GM18502 (cell line): ENCODE results near the gene TLCD3B.
A peak's percentile ranks its signal among the peaks of the same experiment; 100 is the strongest.

Source experiments
- ATAC-seq: cut with Tn5 transposase; IDR thresholded peaks from one replicate; pipeline ENCODE4 v1.9.1; 2021; ENCODE audit warnings: mild to moderate bottlenecking; ENCODE audit not compliant: unreplicated experiment, poor library complexity

The TLCD3B gene

DNA sequence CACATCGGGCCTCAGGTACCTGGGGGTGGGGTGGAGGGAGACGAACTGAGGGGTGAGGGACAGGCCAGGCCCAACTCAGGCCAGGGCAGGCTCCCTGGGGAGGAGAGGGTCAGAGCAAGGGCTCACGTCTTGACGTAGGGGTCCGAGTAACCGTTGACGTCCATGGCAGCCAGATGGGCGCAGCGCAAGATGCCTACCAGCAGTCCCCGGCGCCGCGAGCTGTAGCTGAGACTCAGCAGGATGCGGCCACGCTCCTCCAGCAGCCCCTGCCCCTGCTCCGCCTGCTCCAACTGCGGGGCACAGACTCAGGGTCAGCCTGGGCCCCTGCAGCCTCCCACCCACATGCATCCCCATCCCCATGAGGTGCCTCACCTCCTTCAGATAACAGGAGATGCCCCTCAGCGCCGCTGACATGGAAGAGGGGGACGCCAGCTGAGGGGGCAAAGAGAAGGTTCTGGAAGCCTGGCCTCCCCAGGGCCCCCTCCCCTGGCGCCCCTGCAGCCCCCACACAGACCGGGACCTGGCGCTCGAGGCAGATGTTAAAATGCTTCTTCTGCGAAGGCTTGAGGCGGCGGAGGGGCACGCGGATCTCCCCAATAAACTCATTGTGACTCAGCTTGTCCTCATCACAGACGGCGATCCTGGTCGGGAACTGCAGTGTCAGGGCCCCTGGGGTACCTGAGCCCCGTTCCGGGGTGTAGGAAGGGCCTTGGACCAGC lies 24.3 kb downstream of the TLCD3B start:
- no peak for ATAC-seq

DNA sequence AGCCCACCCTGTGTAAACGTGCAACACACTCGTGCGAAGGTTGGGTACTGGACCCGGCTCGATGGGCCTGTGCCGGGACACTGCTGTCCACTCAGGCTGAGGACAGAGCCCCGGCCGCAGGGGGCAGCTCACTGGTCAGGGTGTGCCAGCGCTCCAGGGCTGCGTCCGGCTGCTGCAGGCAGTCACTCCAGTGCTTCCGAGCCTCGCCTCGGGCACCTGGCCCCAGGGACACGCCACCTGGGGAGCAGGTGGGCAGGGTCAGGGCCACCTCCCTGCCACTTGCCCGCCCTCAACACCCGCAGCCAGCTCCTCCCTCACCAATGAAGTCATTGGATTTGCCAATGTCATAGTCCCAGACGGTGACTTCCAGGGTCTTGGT lies 25.0 kb downstream of the TLCD3B start:
- no peak for ATAC-seq

DNA sequence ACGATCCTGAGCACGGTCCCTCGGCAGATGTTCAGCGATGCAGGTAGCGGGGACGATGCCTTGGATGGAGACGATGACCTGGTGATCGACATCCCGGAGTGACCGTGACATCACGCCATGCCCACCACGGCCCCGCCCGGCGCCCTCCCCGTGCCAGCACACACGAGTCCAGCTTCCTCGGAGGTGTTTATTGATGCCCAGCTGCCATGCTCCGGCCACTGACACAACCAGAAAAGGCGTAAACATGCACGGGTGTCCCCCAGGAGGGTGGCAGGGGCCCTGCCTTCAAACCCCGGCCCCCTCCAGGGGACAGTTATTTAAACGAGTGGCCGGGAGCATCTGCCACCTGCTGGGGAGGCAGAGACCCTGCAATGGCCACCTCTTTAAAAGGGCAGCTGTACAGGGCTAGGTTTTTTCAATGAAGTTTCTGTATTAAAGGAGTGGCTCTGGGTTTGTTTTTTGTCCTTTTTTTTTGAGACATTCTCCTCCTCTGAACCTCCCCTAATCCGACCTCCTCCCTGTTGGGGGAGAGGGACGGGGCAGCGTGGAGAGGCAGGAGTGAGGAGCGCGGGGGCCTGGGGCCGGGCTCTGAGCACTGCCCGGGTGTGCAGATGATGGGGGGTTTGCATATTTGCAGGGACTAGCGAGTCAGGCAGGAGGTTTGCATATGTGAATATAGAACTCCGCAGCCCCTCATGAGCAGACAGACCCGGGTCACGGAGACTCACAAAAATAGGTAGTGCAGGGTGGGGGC lies 25.6 kb downstream of the TLCD3B start:
- ATAC-seq = no peak

DNA sequence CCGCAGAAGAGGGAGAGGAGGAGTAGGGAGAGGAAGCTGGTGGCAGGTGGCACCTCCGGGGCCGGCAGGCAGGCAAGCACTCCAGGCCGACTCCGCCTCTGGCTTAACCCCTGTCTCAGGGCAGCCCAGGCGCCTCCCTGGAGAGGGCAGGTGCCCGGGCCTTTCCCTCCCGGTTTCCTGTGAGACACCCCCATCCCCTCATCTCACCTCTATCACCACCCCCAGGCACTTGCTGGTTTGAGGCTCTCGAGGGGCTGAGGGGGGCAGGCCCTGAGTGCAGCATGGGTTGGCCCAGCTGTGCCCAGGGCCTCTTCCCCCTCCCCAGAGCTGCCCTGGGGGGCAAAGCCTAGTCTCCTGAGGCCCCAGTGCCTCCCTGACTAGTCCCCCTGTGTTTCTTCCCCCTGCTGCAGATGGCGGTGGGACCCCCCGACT lies 26.2 kb downstream of the TLCD3B start:
- no peak for ATAC-seq

DNA sequence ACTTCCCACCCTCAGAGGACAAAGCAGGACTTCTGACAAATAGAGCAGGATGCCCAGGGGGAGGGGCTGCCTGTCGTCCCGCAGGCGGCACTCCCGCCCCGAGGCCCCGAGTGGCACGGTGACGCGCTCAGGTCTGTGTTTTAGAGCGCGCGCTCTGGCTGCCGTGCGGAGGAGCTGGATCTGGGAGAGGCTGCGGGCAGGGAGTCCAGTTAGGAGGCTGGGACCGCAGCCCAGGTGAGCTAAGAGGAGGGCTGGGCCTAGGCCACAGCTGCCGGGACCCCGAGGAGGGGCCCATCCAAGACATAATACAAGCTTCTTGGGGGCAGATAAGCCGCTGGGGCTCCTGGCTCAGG lies 26.7 kb downstream of the TLCD3B start:
- no peak for ATAC-seq

DNA sequence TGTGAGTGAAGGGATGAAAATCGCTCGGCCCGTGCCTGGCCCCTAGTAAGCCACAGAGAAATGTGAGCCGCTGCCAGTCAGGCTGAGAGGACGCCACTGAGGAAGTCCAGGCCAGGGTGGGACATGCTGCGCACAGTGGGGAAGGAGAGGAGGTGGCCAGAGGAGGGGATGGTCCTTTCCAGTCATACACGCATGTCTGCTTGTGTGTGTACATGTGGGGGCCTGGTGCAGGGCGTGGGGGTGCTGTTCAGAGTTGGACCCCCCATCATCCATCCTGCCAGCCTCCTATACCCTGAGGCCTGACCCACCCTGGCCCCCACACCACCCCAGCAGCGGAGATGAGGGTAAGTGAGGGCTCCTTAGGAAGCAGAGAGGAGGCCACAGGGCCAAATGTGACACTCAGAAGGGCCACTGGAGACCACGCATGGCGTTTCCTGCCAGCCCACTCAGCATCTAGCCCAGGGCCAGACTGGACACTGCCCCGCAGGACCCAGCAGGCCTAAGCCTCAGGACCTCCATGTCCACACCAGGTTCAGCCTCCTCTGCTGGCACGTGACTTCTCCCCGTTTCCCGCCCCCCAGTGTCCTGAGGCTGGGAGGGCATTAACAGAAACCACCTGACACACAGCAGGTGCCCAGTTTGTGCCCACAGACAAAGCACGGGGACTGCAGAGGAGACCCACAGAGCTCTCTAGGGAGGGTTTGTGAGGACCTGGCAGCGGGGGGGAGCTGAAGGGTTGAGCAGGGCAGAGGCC lies 27.2 kb downstream of the TLCD3B start:
- ATAC-seq = no peak

DNA sequence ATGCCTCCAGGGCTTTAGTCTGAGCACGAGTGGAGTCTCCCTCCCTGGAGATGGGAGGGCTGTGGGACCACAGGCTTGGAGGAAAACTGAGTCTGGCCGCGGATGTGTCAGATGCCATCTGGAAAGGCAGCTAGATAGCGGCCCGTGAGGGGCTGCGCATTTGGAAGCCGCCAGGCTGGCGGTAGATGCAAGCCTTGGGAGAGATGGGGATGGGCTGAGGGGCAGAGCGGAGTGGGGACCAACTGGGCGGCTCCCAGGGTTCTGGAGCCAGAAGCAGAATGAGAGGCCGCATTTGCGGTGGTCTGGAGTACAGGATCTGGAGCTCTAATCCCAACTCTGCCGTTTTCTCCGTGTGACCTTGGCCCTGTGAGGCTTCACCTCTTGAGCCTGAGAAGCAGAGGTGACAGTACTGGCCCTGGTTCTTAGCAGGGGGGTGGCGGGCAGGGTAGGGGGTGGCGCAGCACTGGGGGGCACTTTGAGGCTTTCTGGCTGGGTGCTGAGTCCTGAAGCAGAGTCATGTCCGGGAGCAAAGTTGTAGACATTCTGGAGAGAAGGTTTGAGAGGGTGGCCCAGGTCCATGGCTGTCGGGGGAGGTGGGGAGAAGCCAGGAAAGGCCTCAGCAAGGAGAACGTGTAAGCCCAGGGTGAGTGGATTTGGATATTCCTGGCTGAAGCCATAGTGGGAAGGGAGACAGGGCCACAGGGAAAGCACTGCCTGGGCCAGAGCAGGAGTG lies 28.3 kb downstream of the TLCD3B start:
- no peak for ATAC-seq

DNA sequence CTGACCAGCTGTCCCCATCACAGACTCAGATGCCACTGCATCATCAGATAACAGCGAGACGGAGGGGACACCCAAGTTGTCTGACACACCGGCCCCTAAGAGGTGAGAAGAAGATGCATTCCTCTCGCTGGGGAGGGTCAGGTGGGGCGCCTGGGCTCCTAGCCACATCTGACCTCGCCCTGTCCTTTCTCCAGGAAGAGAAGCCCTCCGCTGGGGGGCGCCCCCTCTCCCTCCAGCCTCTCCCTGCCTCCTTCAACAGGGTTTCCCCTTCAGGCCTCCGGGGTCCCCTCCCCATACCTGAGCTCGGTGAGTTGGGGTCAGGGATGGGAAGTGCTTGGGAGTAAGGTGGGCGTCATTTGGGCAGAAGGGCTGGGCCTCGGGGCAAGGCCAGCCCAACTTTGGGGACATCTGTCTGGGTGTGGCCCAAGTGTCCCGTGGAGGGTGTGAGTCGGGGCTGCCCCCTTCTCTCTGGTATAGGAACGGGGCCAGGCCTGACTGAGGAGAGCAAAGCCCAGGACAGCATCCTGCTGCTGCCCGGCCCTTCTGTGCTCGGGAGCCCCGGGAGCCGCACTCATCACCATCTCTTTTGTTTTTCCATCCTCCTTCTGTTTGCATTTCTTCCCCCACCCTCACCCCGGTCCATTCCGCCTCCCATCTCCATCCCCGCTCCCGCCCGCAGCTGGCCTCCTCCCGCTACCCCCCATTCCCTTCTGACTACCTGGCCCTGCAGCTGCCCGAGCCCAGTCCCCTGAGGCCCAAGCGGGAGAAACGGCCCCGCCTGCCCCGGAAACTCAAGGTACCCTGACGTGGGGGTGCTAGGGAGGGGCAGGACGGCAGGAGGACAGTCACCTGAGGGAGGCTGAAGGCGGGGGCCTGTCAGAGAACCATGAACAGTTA lies 30.1 kb downstream of the TLCD3B start:
- no peak for ATAC-seq

DNA sequence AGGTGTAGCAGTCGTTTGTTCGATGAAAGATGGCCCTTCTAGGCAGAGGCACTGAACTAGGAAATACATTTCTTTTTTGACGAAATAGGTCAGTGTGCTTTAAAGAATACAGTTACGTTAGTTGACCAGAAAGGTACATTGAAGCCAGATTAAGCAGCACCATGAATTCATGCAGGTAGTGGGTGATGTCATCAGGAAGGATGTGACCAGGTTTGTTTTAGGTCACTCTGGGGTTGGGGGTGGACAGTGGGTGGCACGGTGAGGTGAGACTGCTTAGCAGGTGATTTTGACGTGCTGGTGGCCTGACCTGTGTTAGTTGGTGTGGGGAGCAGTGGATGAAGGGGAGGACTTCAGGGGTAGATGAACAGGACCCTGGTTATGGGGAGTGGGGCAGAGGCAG lies 31.5 kb downstream of the TLCD3B start:
- no peak for ATAC-seq

DNA sequence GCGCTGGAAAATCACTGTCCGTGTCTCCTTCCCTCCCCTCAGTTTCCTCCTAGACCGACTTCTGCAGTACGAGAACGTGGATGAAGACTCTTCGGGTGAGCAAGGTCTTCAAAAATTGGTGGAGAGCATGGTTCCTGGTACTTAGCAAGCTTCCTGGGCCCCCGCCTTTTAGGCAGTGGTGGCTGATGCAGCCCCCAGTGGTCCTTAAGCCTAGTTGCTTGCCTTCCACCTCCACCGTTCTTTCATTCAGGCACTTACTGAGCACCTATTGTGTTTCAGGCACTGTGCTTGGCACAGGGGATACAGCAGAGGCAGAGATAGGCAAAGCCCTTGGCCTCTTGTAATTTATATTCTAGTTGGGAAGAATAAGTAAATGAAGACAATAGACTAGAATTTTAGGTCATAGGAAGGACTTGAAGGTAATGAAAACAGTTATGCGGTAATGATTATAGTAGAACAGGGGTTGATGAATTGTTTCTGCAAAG lies 34.3 kb downstream of the TLCD3B start:
- ATAC-seq = no peak

DNA sequence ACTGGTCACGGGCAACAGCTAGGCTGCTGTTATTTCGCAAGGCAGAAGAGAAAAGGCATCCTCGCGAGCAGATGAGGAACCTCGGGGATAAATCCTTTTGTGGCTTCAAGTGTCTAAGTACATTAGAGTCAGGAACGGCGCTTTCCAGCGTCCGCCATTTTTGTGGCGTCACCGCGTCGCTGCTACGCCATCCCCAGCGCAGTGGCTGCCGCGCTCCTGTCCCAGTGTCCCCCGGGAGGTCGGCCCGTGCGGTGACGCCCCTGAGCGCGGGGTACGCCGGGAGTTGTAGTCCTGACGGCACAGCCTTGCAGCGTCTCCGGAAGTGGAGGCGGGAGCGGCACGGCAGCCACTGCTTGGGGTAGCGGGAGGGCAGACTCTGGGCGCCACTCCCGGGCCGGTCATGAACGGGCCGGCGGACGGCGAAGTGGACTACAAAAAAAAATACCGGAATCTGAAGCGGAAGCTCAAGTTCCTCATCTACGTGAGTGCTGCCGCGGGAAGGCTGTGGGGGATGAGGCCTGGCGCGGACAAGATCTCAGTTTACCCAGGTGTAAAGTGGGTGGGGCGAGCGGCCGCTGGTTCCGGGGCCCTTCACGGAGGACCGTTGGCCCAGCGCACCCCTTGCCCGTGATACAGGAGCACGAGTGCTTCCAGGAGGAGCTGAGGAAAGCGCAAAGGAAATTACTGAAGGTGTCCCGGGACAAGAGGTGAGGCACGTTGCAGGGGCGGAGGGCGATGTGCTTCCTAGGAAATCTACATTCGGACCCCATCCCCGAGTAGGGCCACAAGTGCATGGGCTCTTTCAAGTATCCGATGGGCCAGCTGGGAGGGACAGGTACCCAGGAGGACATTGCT lies 34.9 kb downstream of the TLCD3B start, which contains the start of gene INO80E:
INO80E (plus strand) TSS at position 331 of the 855 bp plus-strand sequence; CDS start at position 401, 70 bp downstream.
- peak; percentile 91 for ATAC-seq

DNA sequence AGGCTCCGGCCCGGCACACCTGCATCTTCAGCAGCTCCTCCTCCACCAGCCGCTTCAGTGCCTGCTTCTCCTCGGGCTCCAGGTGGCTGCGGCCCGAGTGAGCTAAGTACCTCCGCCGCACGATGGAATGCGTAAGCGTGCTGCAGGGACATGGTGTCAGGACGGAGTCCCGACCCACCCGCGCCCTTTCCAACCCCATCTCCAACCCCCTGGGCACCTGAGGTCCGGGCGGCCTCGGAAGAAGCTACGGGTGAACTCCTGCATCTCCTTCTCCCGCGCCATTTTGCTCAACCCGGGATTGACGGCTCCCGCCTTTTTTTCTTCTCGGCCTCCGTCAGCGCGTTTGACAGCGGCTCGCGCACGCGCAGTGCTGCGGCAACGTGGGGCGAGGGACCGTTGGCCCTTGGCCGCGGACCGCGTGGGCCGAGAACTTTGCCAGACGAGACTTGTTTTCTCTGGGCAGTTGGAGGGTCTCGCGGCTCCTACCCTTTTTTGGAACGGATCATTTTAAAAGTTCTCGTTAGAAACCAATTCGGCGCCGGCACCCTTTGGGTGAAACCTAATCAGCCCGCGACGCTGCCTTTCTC lies 35.7 kb downstream of the TLCD3B start, which contains the start of gene HIRIP3:
HIRIP3 (minus strand) TSS at position 294 of the 587 bp plus-strand sequence; CDS start at position 282, 12 bp downstream.
- ATAC-seq = peak; percentile 54

DNA sequence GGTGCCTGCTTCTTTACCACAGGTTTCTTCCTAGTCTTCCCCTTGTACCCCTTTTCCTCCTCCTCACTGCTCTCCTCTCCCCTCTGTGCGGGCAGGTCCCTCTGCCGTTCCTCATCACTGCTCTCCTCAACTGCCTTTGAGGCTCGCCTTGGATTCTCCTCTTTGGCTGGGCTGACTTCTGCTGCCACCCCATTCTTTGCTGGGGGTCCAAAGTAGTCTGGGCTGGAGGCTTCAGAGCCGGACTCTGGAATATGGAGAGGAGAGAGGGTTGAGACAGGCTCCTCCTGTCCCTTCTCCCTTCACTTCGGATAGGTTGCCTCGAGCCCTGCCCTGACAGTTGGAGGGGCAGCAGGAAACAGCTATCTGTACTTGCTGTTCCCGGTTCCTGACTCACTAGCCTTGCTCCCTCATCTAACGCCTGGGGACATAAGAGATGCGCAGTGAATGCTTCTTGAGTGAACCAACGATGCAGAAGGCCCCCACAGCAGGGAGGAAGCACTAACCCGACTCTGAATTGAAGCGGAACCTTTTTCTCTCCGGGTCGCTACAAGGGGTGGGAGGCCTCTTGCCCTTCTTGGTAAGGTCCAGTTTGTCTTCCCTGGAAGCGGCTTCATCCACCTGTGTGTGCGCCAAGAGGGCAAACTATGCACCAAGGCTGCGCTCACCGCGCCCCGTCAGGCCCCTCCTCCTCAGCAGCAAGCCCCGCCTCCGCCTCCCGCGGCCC lies 36.3 kb downstream of the TLCD3B start:
- ATAC-seq = peak; percentile 32

DNA sequence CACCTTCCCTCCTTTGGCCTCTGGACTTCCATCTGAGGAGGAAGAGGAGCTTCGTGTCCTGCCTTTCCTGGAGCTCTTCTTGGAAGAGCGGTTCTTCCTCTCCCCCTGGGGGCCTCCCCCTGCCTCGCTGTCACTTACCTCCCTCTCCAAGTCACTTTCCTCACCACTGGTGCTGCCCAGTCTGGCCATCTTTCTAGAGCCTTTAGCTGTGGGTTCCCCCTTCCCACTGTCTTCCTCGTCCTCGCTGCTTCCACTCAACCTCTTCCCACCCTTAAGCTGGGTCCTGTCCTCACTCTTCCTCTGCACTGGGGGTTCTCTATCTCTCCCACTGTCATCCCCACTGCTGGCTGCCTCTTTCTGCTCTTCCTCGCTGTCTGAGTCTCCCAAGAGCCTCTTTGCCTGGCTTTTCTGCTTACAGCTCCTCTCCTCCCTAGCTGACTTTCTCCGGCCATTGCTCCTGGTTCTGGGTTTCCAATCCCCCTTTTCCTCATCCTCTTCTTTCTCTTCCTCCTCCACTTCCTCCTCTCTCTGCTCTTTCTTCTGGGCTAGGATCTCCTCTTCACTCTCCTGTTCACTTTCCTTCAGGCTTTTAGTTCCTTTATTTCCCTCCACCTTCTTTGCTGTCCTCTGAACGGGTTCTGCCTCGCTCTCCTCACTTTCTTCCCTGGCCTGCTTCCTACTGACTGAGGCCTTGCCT lies 37.0 kb downstream of the TLCD3B start:
- no peak for ATAC-seq

DNA sequence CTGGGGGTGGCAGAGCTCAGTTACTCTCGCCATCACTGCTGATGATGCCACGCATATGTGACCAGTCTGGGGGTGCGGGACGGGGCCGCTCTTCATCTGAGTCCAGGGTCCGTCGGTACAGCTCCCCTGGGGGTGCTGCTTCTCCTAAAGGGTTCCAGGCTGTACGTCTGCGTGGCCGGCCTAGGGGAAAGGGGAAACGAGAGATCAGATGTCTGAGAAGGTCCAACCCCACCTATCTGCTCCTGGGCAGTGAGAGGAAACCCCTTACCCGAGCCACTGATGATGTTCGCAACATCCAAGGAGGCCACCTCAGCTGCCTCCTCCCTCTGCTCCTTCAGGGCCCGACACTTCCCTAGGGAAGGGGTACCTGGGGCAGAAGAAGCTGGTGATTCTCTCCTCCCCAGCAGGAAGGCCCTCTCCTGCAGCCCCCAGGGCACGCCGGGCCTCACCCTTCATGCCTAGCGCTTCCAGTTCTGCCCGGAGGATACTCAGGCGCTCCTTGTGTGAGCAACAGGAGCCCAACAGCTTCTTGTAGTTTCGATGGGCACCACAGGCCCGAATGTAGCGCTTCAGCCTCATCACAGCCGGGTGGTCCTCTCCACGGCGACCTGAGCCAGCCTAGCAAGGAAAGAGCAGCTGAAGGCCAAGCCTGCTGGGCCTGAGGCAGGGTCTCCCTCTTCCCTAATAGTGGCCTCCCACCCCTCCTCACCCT lies 37.7 kb downstream of the TLCD3B start:
- no peak for ATAC-seq

DNA sequence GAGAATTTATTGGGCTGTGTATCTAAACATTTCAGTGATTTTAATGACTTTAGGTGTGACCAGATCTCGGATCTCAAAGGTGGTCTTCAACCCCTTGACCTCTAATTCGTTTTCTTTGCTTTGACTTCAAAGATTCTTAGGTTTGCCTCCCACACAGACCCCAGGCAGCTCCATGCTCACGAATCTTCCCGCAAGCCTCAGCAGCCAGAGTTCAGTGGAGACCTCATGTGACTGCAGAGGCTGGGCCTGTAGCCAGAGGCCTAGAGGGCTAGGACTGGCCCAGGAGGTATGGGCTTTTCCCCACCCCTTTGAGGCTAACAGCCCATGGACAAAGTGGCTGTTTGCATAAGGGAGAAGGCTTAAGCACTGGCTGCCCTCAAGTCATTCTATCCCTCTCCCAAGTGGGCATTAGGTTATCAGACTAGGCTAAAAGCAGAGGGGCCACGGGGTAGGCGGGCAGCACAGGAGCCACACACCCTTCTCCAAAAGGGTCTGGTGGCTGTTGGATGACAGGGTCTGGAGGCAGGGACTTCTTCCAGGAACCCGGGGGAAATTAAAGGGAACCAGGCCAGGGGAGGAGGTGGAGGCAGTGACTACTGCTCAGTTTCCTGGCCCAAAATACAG lies 38.6 kb downstream of the TLCD3B start:
- no peak for ATAC-seq
